ENCODE measurements around the gene PRKN.

Gene PRKN

GRCh38 chr6:162620073-162620472 lies 107.5 kb downstream of the PRKN start:
- DNase-seq (ENCODE audit: extremely low read depth in 1 of 2, low read depth in 1 of 2): no peak

- no peak for DNase-seq (ENCODE audit: extremely low read depth in 1 of 2, low read depth in 1 of 2)
Measured at GRCh38 chr6:162618448-162619002, 109.0 kb downstream of the PRKN start.

- DNase-seq (ENCODE audit: extremely low read depth in 1 of 2, low read depth in 1 of 2): no peak
Measured at GRCh38 chr6:162615016-162615705, 112.4 kb downstream of the PRKN start.

GRCh38 chr6:162613310-162613709 lies 114.3 kb downstream of the PRKN start:
- no peak for DNase-seq (ENCODE audit: extremely low read depth in 1 of 2, low read depth in 1 of 2)

GRCh38 chr6:162612613-162613012 lies 115.0 kb downstream of the PRKN start:
- DNase-seq (ENCODE audit: extremely low read depth in 1 of 2, low read depth in 1 of 2): no peak

- DNase-seq (ENCODE audit: extremely low read depth in 1 of 2, low read depth in 1 of 2): no peak
Measured at GRCh38 chr6:162610351-162610750, 117.2 kb downstream of the PRKN start.

GRCh38 chr6:162605881-162606280 lies 121.7 kb downstream of the PRKN start:
- no peak for DNase-seq (ENCODE audit: extremely low read depth in 1 of 2, low read depth in 1 of 2)

DNA sequence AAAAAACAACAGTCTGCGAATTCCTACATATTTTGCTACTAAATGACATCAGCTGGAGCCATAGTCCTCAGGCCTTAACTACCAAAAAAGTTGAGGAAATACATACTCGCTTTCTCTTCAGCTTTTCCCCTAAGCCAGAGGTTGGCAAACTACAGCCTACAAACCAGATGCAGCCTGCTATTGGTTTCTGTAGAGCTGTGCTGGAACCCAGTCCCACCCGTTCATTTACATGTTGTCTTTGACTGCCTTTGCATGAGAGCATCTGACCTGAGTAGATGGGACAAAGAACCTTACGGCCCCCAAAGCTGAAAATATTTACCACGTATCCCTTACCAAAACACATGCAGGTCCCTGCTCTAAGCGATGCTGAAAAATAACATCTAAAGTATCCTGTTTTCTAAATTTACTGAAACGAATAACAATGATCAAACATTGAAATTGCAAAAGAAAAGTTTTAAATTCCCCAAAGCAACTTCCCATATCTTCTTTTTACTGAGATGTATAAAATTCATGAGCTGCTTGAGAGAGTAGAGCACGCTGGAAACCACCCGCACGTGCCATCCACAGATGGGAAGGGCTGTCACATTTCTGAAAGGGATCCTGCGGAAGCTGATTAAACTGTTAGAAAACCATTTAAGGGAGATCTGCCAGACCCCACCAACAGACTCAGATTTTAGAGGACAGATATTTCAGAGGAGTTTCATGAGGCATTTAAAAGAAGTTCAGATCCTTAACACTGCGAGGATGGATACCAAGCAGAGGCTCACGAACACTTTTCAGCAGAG lies 124.1 kb downstream of the PRKN start:
- DNase-seq (ENCODE audit: extremely low read depth in 1 of 2, low read depth in 1 of 2): no peak

GRCh38 chr6:162602759-162603158 lies 124.8 kb downstream of the PRKN start:
- no peak for DNase-seq (ENCODE audit: extremely low read depth in 1 of 2, low read depth in 1 of 2)

GRCh38 chr6:162596676-162597075 lies 130.9 kb downstream of the PRKN start:
- no peak for DNase-seq (ENCODE audit: extremely low read depth in 1 of 2, low read depth in 1 of 2)

GRCh38 chr6:162591517-162591916 lies 136.0 kb downstream of the PRKN start:
- no peak for DNase-seq (ENCODE audit: extremely low read depth in 1 of 2, low read depth in 1 of 2)

GRCh38 chr6:162581988-162582780 lies 145.4 kb downstream of the PRKN start:
- no peak for DNase-seq (ENCODE audit: extremely low read depth in 1 of 2, low read depth in 1 of 2)

DNA sequence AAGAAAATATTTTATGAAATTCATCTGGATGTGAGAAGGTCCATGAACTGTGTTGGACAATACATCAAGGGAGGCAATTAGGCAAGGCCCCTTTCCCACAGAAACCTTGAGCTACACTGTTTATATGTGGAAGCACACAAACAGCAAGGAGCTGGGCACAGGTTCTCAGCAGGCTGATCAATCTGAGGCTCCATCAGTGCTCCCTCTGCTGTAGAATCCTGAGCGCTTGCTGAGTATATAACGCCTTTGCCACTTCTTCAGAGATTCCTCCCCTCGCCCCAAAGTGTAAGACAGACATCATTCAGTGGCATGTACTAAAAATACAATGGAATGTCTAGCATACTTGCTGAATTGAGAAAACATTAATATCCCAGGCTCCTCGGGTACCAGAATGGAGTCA lies 146.9 kb downstream of the PRKN start:
- DNase-seq (ENCODE audit: extremely low read depth in 1 of 2, low read depth in 1 of 2): no peak

- no peak for DNase-seq (ENCODE audit: extremely low read depth in 1 of 2, low read depth in 1 of 2)
Measured at GRCh38 chr6:162576016-162576415, 151.6 kb downstream of the PRKN start.

- DNase-seq (ENCODE audit: extremely low read depth in 1 of 2, low read depth in 1 of 2): no peak
Measured at GRCh38 chr6:162572240-162572639, 155.3 kb downstream of the PRKN start.

- DNase-seq (ENCODE audit: extremely low read depth in 1 of 2, low read depth in 1 of 2): no peak
Measured at GRCh38 chr6:162568266-162568665, 159.3 kb downstream of the PRKN start.

DNA sequence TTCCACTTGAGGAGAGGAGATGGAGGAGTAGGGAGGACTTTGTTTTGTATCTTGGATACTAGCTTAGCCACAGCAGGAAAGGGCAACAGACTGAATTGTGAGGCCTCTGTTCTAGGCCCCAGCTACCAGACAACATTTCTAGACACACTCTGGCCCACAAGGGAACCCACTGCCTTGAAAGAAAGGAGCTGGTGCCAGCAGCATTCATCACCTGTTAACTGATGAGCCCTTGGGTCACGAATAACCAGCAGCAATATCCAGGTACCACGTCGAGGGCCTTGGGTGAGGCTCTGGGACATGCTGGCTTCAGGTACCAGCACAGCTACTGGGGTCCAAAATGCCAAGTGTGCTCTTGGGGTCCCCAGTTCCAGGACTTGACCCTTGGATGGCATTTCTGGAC lies 165.5 kb downstream of the PRKN start:
- no peak for DNase-seq (ENCODE audit: extremely low read depth in 1 of 2, low read depth in 1 of 2)

DNA sequence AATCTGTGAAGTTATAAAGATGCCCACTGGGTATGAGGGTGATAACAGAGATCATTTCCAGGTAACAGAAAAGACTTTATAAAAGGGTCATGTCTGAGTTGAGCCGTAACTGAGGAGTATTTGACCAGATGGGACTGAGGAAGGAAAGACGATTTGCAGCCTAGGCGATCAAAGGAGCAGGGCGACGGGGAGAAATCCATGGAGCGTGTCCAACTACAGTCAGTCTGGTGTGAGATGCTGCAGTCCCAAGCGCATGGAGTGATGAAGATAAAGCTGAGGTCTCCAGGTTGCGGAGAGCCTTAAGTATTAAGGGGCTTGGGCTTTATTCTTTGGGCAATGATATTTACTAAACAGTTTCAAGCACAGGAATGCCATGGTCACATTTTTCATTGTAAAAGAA lies 166.7 kb downstream of the PRKN start:
- DNase-seq (ENCODE audit: extremely low read depth in 1 of 2, low read depth in 1 of 2): no peak

GRCh38 chr6:162554531-162554930 lies 173.0 kb downstream of the PRKN start:
- no peak for DNase-seq (ENCODE audit: extremely low read depth in 1 of 2, low read depth in 1 of 2)

DNA sequence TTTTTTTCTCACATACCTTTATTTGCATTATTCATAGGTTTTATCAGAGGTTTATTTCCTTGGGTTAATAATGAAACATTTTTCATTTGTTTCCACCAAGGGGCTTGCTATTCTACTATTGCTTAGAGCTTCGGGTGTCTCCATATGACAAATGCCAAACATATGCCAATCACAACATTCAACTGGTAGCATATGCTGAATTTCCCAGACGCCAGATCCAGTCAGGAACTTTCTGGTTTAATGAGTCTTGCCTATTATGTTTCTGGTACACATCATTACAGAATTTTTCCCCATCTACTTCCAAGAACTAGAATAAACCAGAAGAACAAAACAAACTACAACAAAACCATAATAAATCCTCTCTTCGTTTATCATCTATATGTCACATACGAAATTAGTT lies 180.7 kb downstream of the PRKN start:
- no peak for DNase-seq (ENCODE audit: extremely low read depth in 1 of 2, low read depth in 1 of 2)

GRCh38 chr6:162543221-162543620 lies 184.3 kb downstream of the PRKN start:
- no peak for DNase-seq (ENCODE audit: extremely low read depth in 1 of 2, low read depth in 1 of 2)

Measured in activated CD8-positive, alpha-beta memory T cell treated with anti-CD3 and anti-CD28 coated beads for 1 hour (primary cell).